Smooth muscle cell of bladder (primary cell): ENCODE data around the gene CTSL. TPM values are rescaled to one million over a fixed set of nuclear protein-coding genes. Genes with fewer than 3 reads are reported as not detected.

Source experiments
- total RNA-seq: library from RNA; depleted of rRNA; stranded (reverse); fragments of >200 nt; gene quantifications from 2 replicates; pipeline ENCODE4 v1.2.3, GENCODE V29; 2014

CTSL gene
- total RNA-seq = 574 and 635 TPM in 2 replicates

DNA sequence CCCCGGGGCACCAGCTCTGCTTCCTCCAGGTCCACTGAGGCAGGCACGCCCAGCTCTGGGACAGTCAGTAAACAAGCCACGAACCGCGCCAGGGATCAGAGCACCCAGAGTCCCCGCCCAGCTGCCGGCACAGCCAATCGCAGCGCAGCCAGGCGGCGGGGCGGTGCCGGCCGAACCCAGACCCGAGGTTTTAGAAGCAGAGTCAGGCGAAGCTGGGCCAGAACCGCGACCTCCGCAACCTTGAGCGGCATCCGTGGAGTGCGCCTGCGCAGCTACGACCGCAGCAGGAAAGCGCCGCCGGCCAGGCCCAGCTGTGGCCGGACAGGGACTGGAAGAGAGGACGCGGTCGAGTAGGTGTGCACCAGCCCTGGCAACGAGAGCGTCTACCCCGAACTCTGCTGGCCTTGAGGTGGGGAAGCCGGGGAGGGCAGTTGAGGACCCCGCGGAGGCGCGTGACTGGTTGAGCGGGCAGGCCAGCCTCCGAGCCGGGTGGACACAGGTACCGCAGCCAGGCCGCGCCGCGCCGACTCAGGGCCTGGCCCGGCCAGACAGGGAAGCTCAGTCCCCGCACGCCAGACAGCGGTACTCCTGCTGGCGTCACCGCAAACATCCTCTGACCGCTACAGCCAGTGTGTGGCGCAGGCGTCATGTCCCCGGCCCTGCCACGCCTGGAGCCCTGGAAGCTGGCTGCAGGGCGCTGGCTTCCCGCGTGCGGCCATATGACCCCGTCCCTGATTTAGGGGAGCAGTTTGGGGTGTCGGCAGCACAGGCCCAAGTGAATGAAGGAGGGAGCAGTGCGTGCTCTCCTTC, at the start of gene CTSL:
Gene CTSL, plus strand, starts transcription at position 220 of the 810 bp plus-strand sequence. CDS start 1,485 bp downstream, outside the sequence.

Other genes starting within 250 kb of the CTSL start
- 23.8 and 30.0 TPM in 2 replicates for gene DAPK1, start 228.3 kb upstream of the CTSL start, total RNA-seq
- not detected in 2 replicates for gene SPATA31E1, start 156.8 kb downstream of the CTSL start, total RNA-seq
- gene SPATA31C1, start 191.8 kb downstream of the CTSL start, total RNA-seq = not detected in 2 replicates
- 5.7 and 7.2 TPM in 2 replicates for gene CDK20, start 248.4 kb downstream of the CTSL start, total RNA-seq